Stimulated activated naive CD8-positive, alpha-beta T cell treated with anti-CD3 and anti-CD28 coated beads, Interleukin-15, Interleukin-2, amounts not matched to agents 100 U/mL and 50 U/mL, for 24 hours (primary cell): ENCODE data around the gene LSM7.

ENCODE experiments used
- ATAC-seq: fragments of 150-1000 bp; cut with Tn5 transposase; one replicate; pipeline ENCODE4 v1.10.0; 2021
- DNase-seq: peaks from one replicate; pipeline ENCODE4 v3.0.0; 2021

Gene LSM7

DNA sequence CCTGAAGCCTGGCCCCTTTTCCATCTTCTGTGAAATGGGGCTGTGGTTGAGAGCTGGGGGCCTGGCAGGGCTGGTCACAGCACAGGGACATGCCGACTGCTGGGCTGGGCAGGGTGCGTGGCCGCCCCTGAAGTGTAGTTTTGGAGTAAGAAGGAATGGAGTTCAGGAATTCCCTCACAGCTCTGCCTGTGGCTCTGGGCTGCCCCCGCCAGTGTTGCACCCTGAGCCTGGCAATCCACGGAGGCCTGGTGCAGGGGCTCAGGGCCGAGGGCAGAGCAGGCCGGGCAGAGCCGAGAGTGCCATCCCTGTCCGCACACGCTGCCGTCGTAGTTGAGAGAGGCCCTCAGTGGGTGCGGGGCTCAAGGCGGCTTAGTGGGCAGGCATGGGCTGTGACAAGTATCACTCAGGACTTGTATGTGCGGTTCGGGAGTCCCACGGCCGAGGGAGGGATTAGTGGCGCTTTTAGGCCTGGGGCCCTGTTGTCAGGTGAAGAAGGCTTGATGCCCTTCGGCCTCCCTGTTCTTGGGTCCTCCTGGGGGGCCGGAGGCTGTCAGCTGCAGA lies 9.7 kb upstream of the LSM7 start:
- ATAC-seq (no peak), DNase-seq (no peak)

DNA sequence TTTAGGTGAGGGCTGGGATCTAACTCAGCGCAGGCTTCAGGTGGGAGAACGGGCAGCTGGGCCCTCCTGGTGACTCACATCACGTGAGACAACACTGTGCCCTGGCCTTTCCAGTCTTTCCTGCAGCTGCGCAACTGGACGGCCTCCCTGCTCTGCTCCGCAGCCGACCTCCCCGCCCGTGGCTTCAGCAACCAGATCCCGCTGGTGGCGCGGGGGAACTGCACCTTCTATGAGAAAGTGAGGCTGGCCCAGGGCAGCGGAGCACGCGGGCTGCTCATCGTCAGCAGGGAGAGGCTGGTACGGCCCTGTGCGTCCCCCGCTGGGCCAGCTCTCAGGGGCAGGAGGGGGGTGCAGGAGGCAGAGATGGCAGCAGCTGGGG lies 8.9 kb upstream of the LSM7 start:
- no peak for ATAC-seq

DNA sequence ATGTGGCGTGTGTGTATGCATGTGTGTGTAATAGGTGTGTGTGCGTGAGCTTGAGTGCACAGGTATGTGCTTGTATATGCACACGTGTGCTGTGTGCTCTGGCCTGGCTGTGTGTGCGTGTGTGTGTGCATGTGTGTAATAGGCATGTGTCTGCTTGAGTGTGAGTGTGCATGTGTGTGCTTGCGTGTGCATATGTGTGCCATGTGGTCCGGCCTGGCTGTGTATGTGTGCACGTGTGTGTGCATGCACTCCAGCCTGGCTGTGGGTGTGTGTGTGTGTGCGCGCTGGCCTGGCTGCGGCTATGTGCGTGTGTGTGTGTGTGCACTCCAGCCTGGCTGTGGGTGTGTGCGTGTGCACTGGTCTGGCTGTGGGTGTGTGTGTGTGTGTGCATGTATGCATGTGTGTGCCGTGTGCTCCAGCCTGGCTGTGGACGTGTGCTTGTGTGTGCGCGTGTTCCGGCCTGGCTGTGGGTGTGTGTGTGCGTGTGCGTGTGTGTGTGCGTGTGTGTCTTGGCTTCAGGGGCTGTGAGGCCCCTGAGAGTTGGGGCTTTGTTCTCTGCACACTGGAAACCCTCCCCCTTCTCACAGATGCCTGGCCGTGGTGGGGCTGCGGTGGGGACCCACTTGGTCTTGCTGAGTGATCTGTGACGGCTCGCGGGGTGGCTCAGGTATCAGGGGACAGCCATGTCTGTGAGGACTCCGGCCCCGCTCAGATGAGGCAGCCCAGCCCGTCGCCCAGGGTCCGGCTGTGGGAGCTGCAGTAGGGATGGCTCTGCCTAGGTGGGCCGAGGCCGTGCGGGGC lies 8.3 kb upstream of the LSM7 start:
- DNase-seq (no peak), ATAC-seq (no peak)

More for the DNA sequence above, 8.9 kb upstream of the LSM7 start:
- DNase-seq = no peak

DNA sequence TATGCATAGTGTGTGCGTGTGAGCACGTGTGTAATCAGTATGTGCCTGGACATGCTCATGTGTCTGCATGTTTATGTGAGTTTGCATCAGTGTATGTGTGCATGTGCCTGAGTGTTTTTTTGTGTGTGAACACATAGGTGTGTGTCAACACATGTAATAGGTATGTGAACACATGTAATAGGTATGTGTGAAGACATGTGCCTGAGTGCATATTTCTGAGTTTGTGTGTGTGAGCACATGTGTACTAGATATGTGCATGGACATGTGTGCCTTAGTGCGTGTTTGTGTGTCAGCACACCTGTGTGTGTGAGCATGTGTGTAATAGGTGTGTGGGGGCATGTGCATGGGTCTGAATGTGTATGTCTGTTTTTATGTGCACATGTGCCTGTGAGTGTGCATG lies 7.5 kb upstream of the LSM7 start:
- DNase-seq = no peak
- no peak for ATAC-seq

DNA sequence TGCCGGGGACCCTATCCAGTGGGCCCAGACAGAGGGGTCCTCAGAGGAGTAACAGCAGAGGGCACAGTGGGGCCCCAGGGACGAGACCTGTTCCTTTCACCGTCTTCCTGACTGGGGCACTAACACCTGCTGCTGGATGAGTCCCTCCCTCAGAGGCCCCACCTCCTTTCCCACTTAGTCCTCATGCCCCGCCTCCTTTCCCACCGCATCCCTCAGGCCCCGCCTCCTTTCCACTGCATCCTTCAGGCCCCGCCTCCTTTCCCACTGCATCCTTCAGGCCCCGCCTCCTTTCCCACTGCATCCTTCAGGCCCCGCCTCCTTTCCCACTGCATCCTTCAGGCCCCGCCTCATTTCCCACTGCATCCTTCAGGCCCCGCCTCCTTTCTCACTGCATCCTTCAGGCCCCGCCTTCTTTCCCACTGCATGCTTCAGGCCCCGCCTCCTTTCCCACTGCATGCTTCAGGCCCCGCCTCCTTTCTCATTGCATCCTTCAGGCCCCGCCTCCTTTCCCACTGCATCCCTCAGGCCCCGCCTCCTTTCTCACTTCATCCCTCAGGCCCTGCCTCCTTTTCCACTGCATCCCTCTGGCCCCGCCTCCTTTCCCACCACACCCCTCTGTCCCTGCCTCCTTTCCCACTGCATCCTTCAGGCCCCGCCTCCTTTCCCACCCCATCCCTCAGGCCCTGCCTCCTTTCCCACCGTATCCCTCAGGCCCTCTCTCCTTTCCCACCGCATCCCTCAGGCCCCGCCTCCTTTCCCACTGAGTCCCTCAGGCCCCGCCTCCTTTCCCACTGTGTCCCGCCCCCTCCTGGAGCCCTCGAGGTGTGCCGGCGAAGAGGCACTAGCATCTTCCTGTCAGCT lies 6.8 kb upstream of the LSM7 start:
- ATAC-seq (no peak), DNase-seq (no peak)

DNA sequence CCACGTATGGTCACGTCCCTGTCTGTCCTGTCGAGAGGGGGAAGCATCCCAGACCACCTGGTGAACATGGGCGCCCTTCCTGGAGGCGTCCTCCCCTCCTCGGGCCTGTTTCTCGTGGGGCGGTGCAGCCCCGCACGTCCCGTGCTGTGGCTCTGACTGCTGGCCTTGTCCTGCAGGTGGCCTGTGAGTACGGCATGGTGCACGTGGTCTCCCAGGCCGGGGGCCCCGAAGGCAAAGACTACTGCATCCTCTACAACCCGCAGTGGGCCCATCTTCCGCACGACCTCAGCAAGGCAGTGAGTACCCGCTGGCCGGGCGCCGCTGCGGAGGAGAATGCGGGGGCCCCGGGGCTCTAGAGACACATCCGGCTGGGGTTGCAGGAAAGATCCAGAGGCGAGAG lies 6.0 kb upstream of the LSM7 start:
- ATAC-seq (no peak), DNase-seq (no peak)

DNA sequence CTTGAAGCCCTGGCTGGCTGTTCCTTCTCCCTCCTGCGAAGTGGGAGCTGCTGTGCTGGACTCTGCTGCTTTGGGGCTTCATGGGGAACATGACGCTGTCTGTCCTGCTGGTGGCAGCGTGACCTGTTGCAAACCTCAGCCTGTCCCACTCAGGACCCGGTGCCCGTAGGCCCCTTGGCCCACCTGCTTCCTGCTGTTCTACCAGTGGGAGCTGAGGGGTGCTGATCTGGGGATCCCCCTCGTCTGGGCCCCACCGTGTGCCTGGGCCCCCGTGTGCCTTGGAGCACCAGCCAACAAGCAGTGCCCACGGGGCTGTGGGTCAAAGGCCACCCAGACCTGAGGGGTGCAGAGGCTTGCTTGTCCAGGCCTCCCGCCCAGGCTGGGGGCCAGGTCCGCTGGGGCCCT lies 5.4 kb upstream of the LSM7 start:
- no peak for DNase-seq
- ATAC-seq = no peak

DNA sequence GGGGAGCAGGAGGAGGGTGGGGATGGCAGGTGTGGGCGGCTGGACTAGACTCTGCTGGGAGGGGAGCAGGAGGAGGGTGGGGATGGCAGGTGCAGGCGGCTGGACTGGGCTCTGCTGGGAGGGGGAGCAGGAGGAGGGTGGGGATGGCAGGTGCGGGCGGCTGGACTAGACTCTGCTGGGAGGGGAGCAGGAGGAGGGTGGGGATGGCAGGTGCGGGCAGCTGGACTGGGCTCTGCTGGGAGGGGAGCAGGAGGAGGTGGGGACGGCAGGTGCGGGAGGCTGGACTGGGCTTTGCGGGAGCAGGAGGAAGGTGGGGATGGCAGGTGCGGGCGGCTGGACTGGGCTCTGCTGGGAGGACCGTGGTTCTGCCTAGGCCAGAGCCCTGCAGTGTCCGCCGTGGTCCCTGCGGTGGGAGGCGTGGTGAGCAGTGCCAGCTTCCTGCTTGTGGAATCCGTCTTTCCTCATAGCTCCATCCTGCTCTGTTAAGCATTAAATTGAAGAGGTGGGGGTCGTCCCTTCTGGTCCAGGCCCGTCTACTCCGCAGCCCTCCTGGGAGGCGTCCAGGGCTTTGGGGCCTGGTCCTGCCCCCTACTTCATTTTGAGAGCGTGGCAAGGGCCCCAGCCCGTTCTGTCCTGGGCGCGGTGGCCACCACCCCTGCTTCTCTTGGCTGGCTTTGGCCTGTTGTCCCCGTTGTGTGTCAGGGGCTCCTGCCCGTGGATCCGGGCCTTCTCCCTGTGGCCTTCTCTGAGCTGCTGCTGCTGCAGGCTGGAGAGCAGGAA lies 4.8 kb upstream of the LSM7 start:
- DNase-seq (no peak), ATAC-seq (no peak)

DNA sequence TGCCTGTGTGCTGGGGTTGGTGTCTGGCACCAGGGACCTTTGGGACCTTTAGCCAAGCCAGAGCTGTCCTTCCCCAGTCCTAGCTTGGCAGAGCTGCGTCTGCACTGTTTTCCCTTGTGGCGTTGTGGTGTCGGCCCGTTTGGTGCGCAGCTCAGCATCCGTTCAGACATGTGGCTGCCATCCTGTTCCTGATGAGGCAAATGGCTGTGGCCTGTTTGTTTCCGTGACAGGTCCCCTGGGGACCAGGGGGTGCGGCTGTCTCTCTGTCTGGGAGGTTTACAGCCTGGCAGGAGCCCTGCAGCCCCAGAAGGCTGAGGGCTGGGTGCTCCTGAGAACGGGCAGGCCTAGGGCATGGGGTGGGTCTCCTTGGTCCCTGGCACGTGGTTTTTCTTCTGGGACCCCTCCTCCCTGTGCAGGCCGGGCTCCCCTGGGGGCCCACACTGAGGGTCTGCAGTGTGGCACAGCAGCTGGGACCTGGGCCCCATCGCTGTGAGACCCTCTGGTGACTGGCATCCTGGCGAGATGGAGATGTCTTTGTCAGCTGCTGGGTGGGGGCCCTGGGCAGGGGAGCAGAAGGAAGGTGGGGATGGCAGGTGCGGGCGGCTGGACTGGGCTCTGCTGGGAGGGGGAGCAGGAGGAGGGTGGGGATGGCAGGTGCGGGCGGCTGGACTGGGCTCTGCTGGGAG lies 4.1 kb upstream of the LSM7 start:
- peak; percentile 56 for DNase-seq
- peak; percentile 41 for ATAC-seq

DNA sequence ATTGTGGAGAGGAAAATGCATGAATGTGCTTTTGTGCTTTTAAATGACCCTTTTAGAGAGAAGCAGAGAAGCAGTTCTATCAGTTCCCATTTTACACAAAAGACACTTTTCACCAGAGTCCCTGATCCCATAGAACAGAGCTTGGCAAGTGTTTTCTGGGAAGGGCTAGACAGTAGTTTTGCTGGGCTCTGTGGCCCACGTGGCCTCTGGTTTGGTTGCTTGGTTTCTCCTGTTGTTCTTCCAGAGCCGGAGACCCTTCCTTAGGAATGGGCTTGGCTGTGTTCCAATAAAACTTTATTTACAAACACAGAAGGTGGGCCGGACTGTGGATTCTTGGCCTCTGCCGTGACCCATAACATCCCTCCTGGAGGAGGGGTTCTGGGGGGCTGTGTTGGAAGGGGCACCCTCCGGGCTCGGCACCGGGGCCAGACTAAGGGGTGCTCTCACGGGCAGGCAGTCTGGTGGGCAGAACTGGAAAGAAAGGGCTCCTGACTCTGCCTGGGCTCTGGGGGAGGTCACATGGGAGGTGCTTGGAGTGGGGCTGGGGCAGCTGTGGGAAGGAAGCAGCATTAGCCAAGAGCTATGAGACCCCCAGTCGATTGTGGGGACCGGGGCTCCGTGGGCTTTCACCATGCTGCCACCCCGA lies 3.3 kb upstream of the LSM7 start:
- ATAC-seq (no peak), DNase-seq (no peak)

DNA sequence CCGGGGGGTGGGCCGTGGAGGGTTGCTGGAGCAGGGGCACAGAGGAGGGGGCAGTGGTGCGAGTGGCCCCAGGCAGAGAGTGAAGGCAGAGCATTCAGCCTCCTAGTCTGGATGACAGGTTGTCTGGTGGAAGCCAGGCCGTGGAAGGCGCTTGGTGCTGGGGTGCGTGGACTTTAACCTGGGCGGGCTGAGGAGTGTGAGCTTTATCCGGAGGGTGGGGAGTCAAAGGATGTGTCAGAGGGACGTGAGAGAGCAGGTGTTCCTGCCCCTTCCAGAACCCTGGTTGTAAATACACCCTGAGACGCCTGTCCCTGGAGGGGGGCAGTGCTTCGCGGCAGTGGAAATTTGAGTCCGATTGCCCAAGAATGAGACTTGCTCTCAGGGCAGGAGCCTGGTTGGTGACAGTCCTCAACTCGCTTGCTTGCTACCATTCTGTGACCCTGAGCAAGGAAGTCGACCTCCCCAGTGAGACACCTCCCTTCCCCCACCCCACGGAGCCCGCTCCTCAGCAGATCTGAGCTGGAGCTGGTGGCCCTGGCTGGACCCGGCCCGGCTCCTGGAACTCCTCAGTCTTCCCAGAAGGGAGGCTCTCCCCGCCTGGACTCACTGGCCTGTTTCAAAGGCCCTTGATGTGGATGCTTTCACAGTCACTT lies 2.4 kb upstream of the LSM7 start:
- DNase-seq = no peak
- no peak for ATAC-seq

DNA sequence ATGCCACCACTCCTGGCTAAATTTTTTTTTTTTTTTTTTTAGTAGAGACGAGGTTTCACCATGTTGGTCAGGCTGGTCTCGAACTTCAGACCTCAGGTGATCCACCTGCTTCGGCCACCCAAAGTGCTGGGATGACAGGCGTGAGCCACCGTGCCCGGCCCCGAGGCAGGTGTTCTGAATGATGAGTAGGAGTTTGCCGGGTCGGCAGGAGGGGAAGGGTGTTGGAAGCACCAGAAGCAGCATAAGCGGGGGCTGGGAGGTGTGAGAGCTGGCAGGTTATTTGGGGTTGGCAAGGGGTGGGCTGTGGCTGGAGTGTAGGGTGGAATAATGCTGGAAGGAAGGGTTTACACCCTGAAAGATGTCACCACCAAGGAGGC lies 1.9 kb upstream of the LSM7 start:
- no peak for DNase-seq
- ATAC-seq = no peak

DNA sequence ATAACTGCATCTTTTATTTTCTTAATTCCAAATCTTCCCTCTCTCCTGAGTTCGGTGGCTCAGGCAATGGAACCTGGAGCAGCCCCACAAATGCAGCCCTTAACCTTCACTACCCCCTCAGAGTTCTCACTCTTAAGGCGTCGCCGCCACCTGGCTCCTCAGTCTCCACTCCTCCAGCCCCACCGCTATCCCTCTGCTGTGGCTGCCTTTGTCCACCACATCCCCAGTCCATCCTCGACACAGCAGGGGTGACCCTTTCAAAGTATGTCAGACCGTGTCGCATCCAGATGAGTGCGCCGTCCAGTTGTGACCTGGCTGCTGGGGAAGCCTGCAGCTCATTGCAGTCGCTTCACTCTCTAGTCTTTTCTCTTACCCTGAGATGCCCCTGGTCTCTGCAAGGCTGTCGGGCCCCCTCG lies 1.1 kb upstream of the LSM7 start:
- ATAC-seq (no peak), DNase-seq (no peak)

DNA sequence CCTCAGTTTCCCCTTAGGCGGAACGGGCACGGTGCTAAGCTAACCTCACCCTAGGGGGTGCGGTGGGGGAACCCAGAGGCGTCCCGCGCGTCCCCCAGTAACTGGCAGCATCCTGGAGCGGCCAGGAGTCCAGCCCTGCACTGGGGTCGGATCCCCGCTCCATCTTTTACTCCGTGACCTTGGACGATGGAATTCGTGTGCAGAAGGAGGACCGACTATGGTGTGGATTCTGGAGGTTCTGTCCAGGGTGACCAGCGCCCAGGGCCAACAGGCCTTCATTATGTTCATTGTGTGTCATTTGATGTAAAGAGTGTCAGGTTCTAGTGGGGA lies 728 bp upstream of the LSM7 start:
- ATAC-seq (no peak), DNase-seq (no peak)

DNA sequence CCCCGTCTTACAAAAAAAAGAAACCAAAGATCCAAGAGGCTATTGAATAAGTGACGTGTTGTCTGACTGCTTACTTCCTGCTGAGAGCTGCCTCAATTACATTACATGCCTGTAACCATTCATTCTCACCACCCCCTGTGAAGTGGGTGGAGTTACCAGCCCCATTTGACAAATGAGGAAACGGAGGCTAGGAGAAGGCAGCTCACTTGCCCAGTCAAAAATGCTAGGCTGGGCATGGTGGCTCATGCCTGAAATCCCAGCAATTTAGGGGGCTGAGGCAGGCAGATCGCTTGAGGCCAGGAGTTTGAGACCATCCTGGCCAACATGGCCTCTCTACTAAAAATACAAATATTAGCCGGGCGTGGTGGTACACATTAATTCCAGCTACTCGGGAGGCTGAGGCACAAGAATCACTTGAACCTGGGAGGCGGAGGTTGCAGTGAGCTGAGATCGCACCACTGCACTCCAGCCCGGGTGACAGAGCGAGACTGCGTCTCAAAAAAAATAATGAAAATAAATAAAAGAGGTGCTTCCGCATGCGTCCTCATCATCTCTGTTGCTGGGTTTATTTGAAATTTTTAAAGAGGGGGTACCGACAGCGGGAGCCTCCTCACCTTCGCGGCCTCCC lies 499 bp downstream of the LSM7 start:
- peak; percentile 69 for ATAC-seq
- peak; percentile 68 for DNase-seq

DNA sequence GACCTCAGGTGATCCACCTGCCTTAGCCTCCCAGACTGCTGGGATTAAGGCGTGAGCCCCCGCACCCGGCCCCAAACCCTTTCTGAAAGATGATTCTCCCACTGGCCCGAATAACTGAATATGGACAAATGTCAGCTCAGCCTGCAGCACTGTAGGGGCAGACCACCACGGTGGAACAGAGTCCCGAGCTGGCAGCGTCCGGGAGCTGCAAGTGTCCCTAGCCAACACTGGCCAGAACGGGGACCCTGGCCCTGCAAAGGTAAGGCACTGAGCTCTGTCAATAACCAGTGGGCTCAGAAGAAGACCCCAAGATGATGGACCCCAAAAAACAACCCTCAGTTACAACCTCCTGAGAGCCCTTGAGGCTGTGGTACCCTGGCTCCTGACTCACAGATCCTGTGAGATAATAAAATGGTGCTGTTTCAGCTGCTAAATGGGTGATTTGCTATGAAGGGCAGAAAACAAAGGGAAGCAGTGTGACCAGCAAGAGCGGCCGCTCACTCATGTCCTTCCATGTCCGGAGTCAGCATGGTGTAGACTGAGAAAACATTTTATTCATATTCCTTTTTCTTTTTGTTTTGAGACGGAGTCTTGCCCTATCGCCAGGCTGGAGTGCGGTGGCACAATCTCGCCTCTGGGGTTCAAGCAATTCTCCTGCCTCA lies 1.6 kb downstream of the LSM7 start:
- DNase-seq = no peak
- no peak for ATAC-seq

DNA sequence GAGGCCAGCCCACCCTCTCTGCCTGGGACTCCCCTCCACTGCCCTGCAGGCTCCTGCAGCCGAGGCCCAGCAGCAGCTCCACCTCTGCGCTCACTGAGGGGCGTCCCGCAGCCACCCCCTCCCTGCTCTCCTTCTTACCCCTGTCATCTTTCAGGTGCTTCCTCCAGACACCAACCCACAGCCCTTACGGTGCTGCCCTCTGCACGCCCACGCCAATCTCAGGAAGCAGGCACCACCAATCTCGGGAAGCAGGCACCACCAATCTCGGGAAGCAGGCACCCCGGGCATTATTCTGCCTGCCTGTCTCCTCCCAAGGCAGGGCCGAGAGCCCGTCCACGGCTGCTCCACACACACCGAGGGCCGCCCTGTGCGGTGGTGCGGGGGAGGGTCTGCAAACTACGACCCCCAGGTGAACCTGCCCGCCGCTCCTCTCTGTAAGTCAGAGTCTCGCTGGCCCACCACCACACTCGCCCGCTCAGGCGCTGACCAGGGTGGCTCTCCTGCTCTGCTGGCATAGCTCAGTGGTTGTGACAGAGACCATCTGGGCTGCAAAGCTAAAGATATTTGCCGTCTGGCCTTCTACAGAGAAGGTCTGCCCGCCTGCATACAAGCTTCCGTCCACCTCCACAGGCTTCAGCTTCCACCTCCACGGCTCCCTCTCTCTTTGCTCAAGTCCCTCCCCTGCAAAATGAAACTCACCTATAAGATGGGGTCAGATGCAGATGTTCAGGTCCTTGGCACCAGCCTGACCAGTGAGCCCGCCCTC lies 2.9 kb downstream of the LSM7 start:
- ATAC-seq (no peak), DNase-seq (no peak)

DNA sequence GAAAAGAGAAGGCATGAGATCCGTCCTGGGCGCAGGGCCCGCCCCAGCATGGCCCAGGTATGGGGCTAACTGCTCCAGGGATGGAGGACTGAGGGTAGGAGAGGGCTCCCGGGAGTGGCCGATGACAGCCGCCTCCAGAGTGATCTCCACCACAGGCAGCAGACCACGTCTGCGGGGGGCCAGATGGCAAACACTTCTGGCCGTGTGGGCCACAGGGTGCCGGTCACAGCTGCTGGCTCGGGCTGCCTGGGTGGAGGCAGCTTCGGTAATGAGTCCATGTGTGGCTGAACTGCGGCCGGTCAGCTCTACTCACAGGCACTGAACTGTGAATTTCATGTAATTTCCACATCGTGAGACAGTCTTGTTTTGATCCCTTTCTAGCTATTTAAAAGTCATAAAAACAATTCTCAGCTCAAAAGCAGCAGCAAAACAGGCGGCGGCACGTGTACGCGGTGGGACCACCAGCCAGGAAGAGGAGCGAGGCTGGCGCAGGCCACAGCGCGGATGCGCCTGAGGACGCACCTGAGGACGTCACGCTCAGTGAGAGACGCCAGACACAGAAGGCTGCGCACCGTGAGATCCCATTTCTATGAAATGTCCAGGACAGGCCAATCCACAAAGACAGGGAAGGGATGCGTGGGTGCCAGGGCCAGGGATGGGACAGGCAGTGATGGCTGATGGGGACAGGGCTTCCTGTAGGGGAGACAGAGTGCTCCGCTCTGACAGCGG lies 4.0 kb downstream of the LSM7 start:
- DNase-seq (no peak), ATAC-seq (no peak)

DNA sequence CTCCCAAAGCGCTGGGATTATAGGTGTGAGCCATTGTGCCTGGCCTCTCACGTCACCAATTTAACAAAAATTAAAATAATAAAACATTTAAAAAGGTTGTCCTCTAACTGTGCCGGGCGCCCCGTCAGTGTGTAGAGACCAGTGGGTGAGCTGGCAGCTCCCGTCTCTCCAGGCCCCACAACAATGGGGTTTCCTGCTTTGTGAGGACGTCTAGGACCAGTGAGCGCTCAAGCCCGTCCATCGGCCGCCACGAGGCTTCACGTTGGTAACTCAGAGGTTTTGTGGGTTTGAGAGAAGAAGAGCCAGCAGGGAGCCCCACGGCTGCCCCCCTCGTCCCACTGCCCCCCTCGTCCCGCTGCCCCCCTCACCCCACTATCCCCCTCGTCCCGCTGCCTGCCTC lies 4.7 kb downstream of the LSM7 start:
- DNase-seq (no peak), ATAC-seq (no peak)
